GM19035 (cell line): ENCODE measurements around the gene CDCA5.

ENCODE experiments used
- ATAC-seq: cut with Tn5 transposase; IDR thresholded peaks from one replicate; pipeline ENCODE4 v1.9.1; 2021; ENCODE audit not compliant: unreplicated experiment

CDCA5 gene

GRCh38 chr11:65107751-65108468 lies 24.1 kb upstream of the CDCA5 start:
- no peak for ATAC-seq

GRCh38 chr11:65107078-65107477 lies 23.2 kb upstream of the CDCA5 start:
- no peak for ATAC-seq

- ATAC-seq: no peak
These were observed 20.8 kb upstream of the CDCA5 start for GRCh38 chr11:65104628-65105027.

GRCh38 chr11:65103476-65103875 lies 19.6 kb upstream of the CDCA5 start:
- no peak for ATAC-seq

- ATAC-seq: no peak
These were observed 18.6 kb upstream of the CDCA5 start for GRCh38 chr11:65102142-65103095.

GRCh38 chr11:65100674-65101350 lies 17.0 kb upstream of the CDCA5 start:
- ATAC-seq: no peak

- no peak for ATAC-seq
These were observed 13.1 kb upstream of the CDCA5 start for GRCh38 chr11:65096926-65097325.

GRCh38 chr11:65095974-65096806 lies 12.3 kb upstream of the CDCA5 start, which contains the start of gene VPS51:
Gene VPS51 (plus strand): TSS chr11:65096214. CDS start chr11:65096251, 37 bp downstream.
- ATAC-seq: peak; percentile 82

- ATAC-seq: no peak
These were observed 11.6 kb upstream of the CDCA5 start for GRCh38 chr11:65095427-65095826.

GRCh38 chr11:65090628-65091027 lies 6.8 kb upstream of the CDCA5 start:
- no peak for ATAC-seq

GRCh38 chr11:65089621-65090020 lies 5.8 kb upstream of the CDCA5 start:
- no peak for ATAC-seq

- ATAC-seq: no peak
These were observed 4.0 kb upstream of the CDCA5 start for GRCh38 chr11:65087827-65088226.

GRCh38 chr11:65087216-65087615 lies 3.4 kb upstream of the CDCA5 start:
- ATAC-seq: no peak

GRCh38 chr11:65086809-65087208 lies 3.0 kb upstream of the CDCA5 start:
- no peak for ATAC-seq

GRCh38 chr11:65085446-65085845 lies 1.6 kb upstream of the CDCA5 start:
- ATAC-seq: no peak

GRCh38 chr11:65084598-65085375 lies 947 bp upstream of the CDCA5 start:
- peak; percentile 6 for ATAC-seq

- peak; percentile 18 for ATAC-seq
These were observed 556 bp downstream of the CDCA5 start for GRCh38 chr11:65083134-65083833.

GRCh38 chr11:65078786-65079342 lies 5.0 kb downstream of the CDCA5 start:
- no peak for ATAC-seq

- ATAC-seq: no peak
These were observed 5.7 kb downstream of the CDCA5 start for GRCh38 chr11:65078151-65078550.
